Panc1 (cell line): ENCODE measurements around the gene PEX13. TPM values are rescaled to one million over a fixed set of nuclear protein-coding genes. Genes with fewer than 3 reads are reported as not detected.

Experiments
- ATAC-seq: fragments of 200-7000 bp; cut with Tn5 transposase; 2 replicates; pipeline ENCODE4 v1.9.1; 2020; ENCODE audit warnings: mild to moderate bottlenecking, moderate library complexity
- BruUV-seq: library from RNA; stranded (reverse); fragments of 400-500 nt; replicated peaks from 2 replicates; lab custom pipeline; 2021; lab: Mats Ljungman, UMichigan
- CTCF ChIA-PET: fragments of 300-600 bp; sonication (Branson Sonifier 250); formaldehyde crosslinking; loops from one replicate; lab custom pipeline; 2022; ENCODE audit warnings: antibody characterized with exemption; lab: Charles Lee
- POLR2A ChIA-PET: fragments of 300-600 bp; sonication (Branson Sonifier 250); formaldehyde crosslinking; loops from one replicate; lab custom pipeline; 2022; ENCODE audit warnings: antibody characterized with exemption; lab: Charles Lee
- DNase-seq: peaks from one replicate; pipeline ENCODE4 v3.0.0-alpha.2; 2010; ENCODE audit warnings: low read depth, low spot score
- H3K27ac ChIP-seq: 2 replicates; pipeline ENCODE4 v1.5.1; 2011; ENCODE audit warnings: mild to moderate bottlenecking, low read length, inconsistent platforms
- H3K27me3 ChIP-seq: fragments of 200-500 bp; sonication (Bioruptor generic); 2 replicates; pipeline ENCODE4 v1.6.0; 2014; ENCODE audit warnings: low read length, inconsistent platforms; ENCODE audit not compliant: control insufficient read depth, insufficient read depth
- H3K36me3 ChIP-seq: fragments of 200-500 bp; sonication (Bioruptor generic); 2 replicates; pipeline ENCODE4 v1.5.1; 2014; ENCODE audit warnings: inconsistent platforms, mild to moderate bottlenecking, low read length, moderate library complexity; ENCODE audit not compliant: control insufficient read depth, insufficient read depth
- H3K4me1 ChIP-seq: 2 replicates; pipeline ENCODE4 v1.5.1; 2011; ENCODE audit warnings: inconsistent platforms, mild to moderate bottlenecking, low read length, moderate library complexity; ENCODE audit not compliant: control insufficient read depth, insufficient read depth
- H3K4me3 ChIP-seq, 2 experiments: 2 replicates each; pipeline ENCODE4 v1.5.1; 2011 to 2012; ENCODE audit warnings: low read depth in 2 of 2, low read length in 2 of 2, mild to moderate bottlenecking in 2 of 2, inconsistent platforms in 1 of 2, moderate library complexity in 1 of 2
- H3K9me3 ChIP-seq: fragments of 200-500 bp; sonication (Bioruptor generic); 2 replicates; pipeline ENCODE4 v1.5.1; 2014; ENCODE audit warnings: low read depth, mild to moderate bottlenecking, inconsistent platforms, low read length, moderate library complexity; ENCODE audit not compliant: control insufficient read depth, insufficient read depth
- CTCF ChIP-seq: fragments of 450-650 bp; IDR thresholded peaks from 2 replicates; pipeline ENCODE4 v1.5.1; 2017; ENCODE audit warnings: mild to moderate bottlenecking
- POLR2AphosphoS5 ChIP-seq: IDR thresholded peaks from 2 replicates; pipeline ENCODE4 v1.6.1; 2012; ENCODE audit warnings: mild to moderate bottlenecking, low read depth, low read length, moderate library complexity
- REST ChIP-seq, 2 experiments: IDR thresholded peaks; 2 replicates each; pipeline ENCODE4 v1.6.1; 2011 to 2012; ENCODE audit warnings: low read depth in 2 of 2, control low read depth in 1 of 2, low read length in 1 of 2, mild to moderate bottlenecking in 1 of 2, moderate library complexity in 1 of 2; ENCODE audit not compliant: insufficient read depth in 1 of 2
- SIN3A ChIP-seq: IDR thresholded peaks from 2 replicates; pipeline ENCODE4 v1.6.1; 2012; ENCODE audit warnings: low read depth, mild to moderate bottlenecking, low read length, moderate library complexity, borderline replicate concordance; ENCODE audit not compliant: insufficient read depth
- TCF7L2 ChIP-seq: IDR thresholded peaks from 2 replicates; pipeline ENCODE4 v1.6.1; 2011; ENCODE audit warnings: mild to moderate bottlenecking, low read depth, low read length, inconsistent platforms
- in situ Hi-C: cut with HindIII; loops from 2 replicates; pipeline ENCODE4 v1.10.0; 2016; ENCODE audit warnings: low sequenced_read_pairs, low pct_unique_long_range_greater_than_20kb
- intact Hi-C: fragments of 100-400 bp; cut with micrococcal nuclease; formaldehyde crosslinking; loops from one replicate; pipeline ENCODE4 v1.10.0; 2022; ENCODE audit not compliant: unreplicated experiment
- total RNA-seq: library from RNA; stranded (reverse); gene quantifications from one replicate; pipeline ENCODE4 v1.2.1, GENCODE V29; 2021; ENCODE audit not compliant: unreplicated experiment

PEX13 gene
- total RNA-seq, 1 experiment from 2014 or later = 24.7 TPM

- peak; percentile 67; the same call in 1 of the 2 replicates for TF ChIP-seq CTCF
- no peak for TF ChIP-seq SIN3A
- in situ Hi-C loops = no loop called here
- ATAC-seq (peak; percentile 80), DNase-seq (no peak)
- intact Hi-C loops = loop anchor here (2.0 kb wide), 2 partner anchors 204 to 292 kb away; no protein-coding TSS in a partner anchor
- no peaks in the 10 kb centered on the region for H3K4me1 ChIP-seq
- POLR2A ChIA-PET = interaction anchor here (0.7 kb wide), 1 partner anchor 13 kb away, joined by 3 read pairs; no protein-coding TSS in a partner anchor
- H3K27me3 ChIP-seq = no peaks in the 10 kb centered on the region
- H3K27ac ChIP-seq = no peak overlapping the region
- CTCF ChIA-PET = interaction anchor here (0.6 to 1.2 kb wide), 5 partner anchors 8 to 291 kb away, joined by 3 to 7 read pairs (median 4); no protein-coding TSS in a partner anchor
- no peak overlapping the region for H3K4me3 ChIP-seq
- H3K36me3 ChIP-seq = no peaks in the 10 kb centered on the region
- no peaks in the 10 kb centered on the region for H3K9me3 ChIP-seq
- BruUV-seq = no TSS peak
Observed at GRCh38 chr2:60998628-60999545, 18.6 kb upstream of the PEX13 start.

- BruUV-seq = no TSS peak
- H3K9me3 ChIP-seq = no peaks in the 10 kb centered on the region
- no peaks in the 10 kb centered on the region for H3K4me1 ChIP-seq
- in situ Hi-C loops = no loop called here
- peaks cover under 1% of the 10 kb centered on the region; the same call in 1 of the 2 replicates for H3K36me3 ChIP-seq
- TF ChIP-seq POLR2AphosphoS5 (no peak), CTCF (no peak), TCF7L2 (no peak), SIN3A (no peak), REST (IDR thresholded peaks at IDR 0.05; ENCODE audit: insufficient read depth in 1 of 2, low read depth in 2 of 2, low read length in 1 of 2) (no peak)
- no peak overlapping the region for H3K27ac ChIP-seq
- POLR2A ChIA-PET = no interaction called here
- no peak for DNase-seq
- no peaks in the 10 kb centered on the region for H3K27me3 ChIP-seq
- no peak for ATAC-seq
- CTCF ChIA-PET = no interaction called here
- intact Hi-C loops = no loop called here
- no peak overlapping the region for H3K4me3 ChIP-seq
Observed at GRCh38 chr2:61005736-61006135, 11.8 kb upstream of the PEX13 start.
